ENCODE measurements around the gene ADAMTS13. TPM values are rescaled to one million over a fixed set of nuclear protein-coding genes. Genes with fewer than 3 reads are reported as not detected.

The ADAMTS13 gene
- total RNA-seq, 1 donor from 2014 or later = 17.8 TPM

- Mint-ChIP-seq H3K36me3 (ENCODE audit: insufficient read depth) (no peaks in the 10 kb centered on the region), H3K27me3 (peaks cover 6% of the 10 kb centered on the region), H3K9me3 (ENCODE audit: low read depth) (no peaks in the 10 kb centered on the region), H3K4me1 (ENCODE audit: low read depth) (no peaks in the 10 kb centered on the region), H3K4me3 (ENCODE audit: low read depth) (no peak overlapping the region), H3K27ac (no peak overlapping the region)
- TF ChIP-seq CTCF (IDR thresholded peaks at IDR 0.05; ENCODE audit: unreplicated experiment) = no peak
- no peak for DNase-seq (ENCODE audit: low spot score, unreplicated experiment)
Observed at GRCh38 chr9:133492061-133493021, 70.2 kb downstream of the ADAMTS13 start.

- Mint-ChIP-seq H3K4me1 (ENCODE audit: low read depth) (no peaks in the 10 kb centered on the region), H3K27me3 (peaks cover 6% of the 10 kb centered on the region), H3K36me3 (ENCODE audit: insufficient read depth) (no peaks in the 10 kb centered on the region), H3K4me3 (ENCODE audit: low read depth) (no peak overlapping the region), H3K27ac (no peak overlapping the region), H3K9me3 (ENCODE audit: low read depth) (no peaks in the 10 kb centered on the region)
- DNase-seq (ENCODE audit: low spot score, unreplicated experiment) = no peak
- TF ChIP-seq CTCF (IDR thresholded peaks at IDR 0.05; ENCODE audit: unreplicated experiment) = no peak
Observed at GRCh38 chr9:133493428-133493827, 71.3 kb downstream of the ADAMTS13 start.

- H3K4me3 Mint-ChIP-seq (ENCODE audit: low read depth) = no peak overlapping the region
- no peaks in the 10 kb centered on the region for H3K36me3 Mint-ChIP-seq (ENCODE audit: insufficient read depth)
- H3K4me1 Mint-ChIP-seq (ENCODE audit: low read depth) = no peaks in the 10 kb centered on the region
- H3K27ac Mint-ChIP-seq = no peak overlapping the region
- no peak for DNase-seq (ENCODE audit: low spot score, unreplicated experiment)
- no peak for TF ChIP-seq CTCF (IDR thresholded peaks at IDR 0.05; ENCODE audit: unreplicated experiment)
- no peaks in the 10 kb centered on the region for H3K9me3 Mint-ChIP-seq (ENCODE audit: low read depth)
- H3K27me3 Mint-ChIP-seq = peaks cover 6% of the 10 kb centered on the region
Observed at GRCh38 chr9:133493845-133494540, 71.8 kb downstream of the ADAMTS13 start.

- H3K9me3 Mint-ChIP-seq (ENCODE audit: low read depth) = no peaks in the 10 kb centered on the region
- no peak for DNase-seq (ENCODE audit: low spot score, unreplicated experiment)
- no peak overlapping the region for H3K27ac Mint-ChIP-seq
- H3K27me3 Mint-ChIP-seq = peaks cover under 1% of the 10 kb centered on the region
- H3K36me3 Mint-ChIP-seq (ENCODE audit: insufficient read depth) = no peaks in the 10 kb centered on the region
- H3K4me1 Mint-ChIP-seq (ENCODE audit: low read depth) = no peaks in the 10 kb centered on the region
- no peak overlapping the region for H3K4me3 Mint-ChIP-seq (ENCODE audit: low read depth)
- TF ChIP-seq CTCF (IDR thresholded peaks at IDR 0.05; ENCODE audit: unreplicated experiment) = no peak
Observed at GRCh38 chr9:133494636-133495326, 72.6 kb downstream of the ADAMTS13 start.

Data from progenitor cell of endocrine pancreas (in vitro differentiated cells).